Smooth muscle cell of the brain vasculature (primary cell): ENCODE measurements around the gene PLD4.
"Not testable (repeated sequence)": the region's sequence is repeated elsewhere in the genome, so short reads cannot be mapped to it uniquely, and the experiment has no call there.

Source experiments
- DNase-seq: peaks from one replicate; pipeline ENCODE4 v3.0.0-alpha.2; 2012; ENCODE audit warnings: low read depth, low spot score

The PLD4 gene

DNA sequence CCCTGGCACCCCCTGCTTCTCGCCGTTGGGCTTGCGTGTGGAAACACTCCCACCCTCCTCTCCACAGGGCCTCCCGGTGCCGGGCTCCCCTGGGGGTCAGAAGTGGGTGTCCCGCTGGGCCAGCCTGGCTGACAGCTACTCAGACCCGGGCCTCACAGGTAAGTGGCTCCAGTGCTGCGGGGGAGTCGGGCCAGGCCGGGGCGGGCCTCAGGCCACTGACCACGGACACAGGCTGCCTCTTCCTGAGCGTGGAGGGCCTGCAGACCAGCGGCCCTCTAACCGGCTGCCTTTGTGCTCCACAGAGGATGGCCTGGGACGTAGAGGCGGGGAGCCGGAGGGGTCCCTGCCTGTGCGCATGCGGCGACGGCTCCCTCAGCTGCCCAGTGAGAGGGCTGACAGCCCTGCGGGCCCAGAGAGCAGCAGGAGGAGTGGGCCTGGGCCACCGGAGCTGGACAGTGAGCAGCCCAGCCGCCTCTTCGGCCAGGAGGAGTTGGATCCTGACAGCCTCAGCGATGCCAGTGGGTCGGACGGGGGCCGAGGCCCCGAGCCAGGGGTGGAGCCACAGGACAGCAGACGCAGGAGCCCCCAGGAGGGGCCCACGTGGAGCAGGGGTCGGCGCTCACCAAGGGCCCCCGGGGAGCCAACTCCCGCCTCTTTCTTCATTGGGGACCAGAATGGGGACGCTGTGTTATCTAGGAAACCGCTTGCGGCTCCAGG lies 38.5 kb upstream of the PLD4 start:
- no peak for DNase-seq

DNA sequence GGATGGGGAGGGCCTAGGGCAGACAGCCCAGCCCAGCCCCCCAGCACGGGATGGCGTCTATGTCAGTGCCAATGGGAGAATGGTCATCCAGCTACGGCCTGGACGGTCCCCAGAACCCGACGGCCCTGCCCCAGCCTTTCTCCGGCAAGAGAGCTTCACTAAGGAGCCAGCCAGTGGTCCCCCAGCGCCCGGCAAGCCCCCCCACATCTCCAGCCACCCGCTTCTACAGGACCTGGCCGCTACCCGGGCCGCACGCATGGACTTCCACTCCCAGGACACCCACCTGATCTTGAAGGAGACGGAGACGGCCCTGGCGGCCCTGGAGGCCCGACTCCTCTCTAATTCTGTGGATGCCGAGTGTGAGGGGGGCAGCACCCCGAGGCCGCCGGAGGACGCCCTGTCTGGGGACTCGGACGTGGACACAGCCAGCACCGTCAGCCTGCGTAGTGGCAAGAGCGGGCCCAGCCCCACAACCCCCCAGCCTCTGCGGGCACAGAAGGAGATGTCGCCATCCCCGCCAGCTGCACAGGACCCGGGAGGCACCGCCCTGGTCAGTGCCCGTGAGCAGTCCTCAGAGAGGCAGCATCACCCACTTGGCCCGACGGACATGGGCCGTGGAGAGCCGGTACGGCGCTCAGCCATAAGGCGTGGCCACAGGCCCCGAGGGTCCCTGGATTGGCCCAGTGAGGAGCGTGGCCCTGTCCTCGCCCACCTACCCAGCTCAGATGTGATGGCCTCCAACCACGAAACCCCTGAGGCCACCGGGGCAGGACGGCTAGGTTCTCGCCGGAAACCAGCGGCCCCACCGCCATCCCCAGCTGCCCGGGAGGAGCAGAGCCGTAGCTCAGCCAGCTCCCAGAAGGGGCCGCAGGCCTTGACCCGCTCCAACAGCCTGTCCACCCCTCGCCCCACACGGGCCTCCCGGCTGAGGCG lies 37.7 kb upstream of the PLD4 start:
- no peak for DNase-seq

DNA sequence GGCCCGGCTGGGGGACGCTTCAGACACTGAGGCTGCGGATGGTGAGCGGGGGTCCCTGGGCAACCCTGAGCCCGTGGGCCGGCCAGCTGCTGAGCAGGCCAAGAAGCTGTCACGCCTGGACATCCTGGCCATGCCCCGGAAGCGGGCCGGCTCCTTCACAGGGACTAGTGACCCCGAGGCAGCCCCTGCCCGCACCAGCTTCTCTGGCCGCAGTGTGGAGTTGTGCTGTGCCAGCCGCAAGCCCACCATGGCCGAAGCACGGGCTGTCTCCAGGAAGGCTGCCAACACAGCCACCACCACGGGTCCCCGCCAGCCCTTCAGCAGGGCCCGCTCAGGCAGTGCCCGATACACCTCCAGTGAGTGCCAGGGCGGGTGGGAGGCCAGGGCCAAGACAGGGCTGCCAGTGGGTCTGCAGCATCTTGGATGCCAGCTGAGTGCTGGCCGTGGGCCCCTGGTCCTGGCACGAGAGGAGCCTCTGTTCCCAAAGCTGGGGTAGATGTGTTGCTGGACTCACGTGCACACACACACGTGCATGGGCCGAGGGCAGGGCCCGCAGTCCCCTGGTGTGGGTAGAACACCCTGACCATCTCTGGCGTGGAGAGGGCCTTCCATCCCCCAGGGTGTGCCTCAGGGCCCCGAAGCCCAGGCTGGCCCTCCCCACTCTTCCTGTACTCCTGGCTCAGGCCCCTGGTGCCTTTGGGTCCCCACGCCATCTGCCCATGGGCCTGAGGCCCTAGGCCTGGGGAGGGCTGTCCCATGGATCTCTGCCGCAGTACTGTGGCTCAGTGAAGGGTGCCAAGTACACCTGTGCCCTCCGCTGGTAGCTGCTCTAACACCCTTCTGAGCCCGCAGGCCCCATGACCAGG lies 36.8 kb upstream of the PLD4 start:
- no peak for DNase-seq

DNA sequence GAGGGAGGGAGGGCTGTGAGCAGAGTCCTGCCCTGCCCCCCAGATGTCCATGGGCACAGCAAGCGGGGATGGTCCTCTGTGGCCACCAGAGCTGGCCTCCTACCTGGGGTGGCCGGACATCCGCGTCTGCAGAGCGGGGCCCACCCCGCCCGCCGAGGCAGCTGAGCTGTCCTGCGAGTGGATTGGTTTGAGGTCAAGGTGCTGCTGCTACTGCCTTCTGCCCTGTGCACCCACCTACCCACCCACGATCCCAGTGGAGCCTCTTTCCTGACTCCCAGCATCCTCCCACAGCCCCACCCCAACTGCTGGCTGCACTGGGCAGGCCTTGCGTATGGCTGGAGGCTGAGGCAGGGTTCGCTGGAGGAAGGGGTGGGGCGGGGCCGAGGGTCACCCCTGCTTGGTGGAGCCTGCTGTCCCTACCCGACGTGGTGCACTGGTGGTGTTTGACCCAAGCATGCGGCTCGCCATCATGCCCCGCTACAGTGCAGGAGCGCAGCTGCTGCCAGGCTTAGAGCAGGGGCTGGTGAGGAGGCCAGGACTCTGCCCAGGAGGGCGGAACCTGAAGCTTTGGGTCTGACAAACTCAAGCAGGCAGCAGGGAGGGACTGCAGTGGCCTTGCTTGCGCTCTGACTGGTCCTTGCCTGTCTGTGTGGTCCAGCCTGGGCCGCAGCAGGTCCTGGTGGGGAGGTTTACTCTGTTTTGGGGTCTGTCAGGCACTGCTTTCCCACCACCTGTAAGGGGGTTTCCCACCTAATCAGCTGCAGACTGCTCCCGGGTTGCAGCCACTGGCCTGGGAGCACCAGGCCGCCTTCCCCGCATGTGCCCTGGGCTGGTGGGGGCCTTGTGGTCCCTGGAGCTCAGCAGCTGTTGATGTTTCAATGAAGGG lies 35.9 kb upstream of the PLD4 start:
- DNase-seq, result no peak

DNA sequence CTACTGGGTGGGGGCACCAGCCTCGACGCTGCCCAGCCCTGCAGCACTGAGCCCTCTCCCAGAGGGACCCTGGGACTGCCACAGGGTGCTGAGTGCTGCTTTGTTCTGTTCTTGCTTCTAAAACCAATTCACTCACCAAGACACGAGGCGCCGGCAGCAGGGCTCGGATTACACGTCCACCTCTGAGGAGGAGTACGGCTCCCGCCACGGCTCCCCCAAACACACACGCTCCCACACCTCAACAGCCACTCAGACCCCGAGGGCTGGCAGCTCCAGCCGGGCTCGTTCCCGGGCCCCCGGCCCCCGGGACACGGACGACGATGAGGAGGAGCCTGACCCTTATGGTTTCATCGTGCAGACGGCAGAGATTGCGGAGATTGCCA lies 35.3 kb upstream of the PLD4 start:
- no peak for DNase-seq

DNA sequence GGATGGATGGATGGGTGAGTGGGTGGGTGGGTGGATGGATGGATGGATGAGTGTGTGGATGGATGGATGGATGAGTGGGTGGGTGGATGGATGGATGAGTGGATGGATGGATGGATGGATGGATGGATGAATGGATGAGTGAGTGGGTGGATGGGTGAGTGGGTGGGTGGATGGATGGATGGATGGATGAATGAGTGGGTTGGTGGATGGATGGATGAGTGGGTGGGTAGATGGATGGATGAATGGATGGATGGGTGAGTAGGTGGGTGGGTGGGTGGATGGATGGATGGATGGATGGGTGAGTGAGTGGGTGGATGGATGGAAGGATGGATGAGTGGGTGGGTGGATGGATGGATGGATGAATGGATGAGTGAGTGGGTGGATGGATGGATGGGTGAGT lies 34.4 kb upstream of the PLD4 start:
- DNase-seq, result not testable (repeated sequence)

DNA sequence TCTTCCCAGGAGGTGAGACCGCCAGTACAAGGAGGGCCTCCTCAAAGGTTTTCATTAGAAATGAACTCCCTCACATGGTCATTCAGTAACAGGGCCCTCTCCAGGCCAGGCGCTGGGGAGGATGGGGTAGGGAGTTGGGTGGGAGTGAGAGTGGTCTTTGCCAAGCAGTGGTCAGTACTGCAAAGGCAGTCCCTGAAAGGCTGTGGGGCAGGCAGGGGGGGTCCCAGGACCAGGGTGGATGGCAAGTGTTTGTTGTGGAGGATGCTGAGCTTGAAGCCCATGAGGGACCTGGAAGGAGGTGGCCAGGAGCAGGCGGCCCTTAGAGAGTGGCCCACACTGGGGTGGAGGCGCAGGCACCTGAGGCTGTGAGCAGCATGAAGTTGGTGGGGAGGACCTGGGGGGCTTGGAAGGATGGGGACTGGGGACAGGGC lies 33.5 kb upstream of the PLD4 start:
- DNase-seq, result no peak

DNA sequence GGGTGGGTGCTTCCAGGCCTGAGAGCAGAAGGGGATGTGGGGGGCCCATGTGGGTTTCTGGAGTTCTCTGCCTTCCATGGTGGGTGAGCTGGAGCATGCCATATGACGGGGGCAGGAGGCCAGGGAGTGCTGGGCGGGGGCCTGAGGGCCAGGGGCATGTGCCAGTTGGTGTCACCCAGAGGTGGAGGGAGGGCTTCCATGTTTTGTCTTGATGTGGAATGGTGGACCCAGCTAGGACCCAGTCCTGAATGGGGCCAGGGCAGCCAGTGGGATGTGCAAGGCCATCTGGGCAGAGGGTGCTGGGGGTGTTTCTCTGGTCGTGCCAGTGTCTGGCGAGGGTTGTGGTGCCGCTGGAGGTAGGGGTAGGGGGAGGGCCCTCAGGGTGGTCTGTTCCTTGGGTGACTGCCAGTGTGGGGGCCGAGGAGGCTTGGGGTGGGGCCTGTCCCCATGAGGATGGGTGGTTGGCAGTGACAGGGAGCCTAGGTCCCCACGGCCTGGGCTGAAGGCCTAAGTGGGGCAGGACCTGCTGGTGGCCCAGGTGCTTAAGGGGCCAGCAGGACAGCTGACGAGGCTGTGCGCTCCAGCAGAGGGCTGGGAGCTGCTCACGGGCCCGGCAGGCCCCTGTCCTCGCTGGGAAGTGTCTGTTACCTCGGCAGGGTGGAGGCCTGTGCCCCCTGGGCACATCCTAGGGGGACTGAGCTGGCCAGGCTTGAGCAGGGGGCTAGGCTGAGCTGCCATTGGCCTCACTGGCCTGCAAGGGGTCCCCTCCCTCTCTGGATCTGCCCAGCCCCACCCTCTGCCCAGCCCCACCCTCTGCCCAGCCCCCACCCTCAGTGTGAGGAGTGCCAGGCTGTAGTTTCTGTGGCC lies 32.8 kb upstream of the PLD4 start:
- DNase-seq, result no peak

DNA sequence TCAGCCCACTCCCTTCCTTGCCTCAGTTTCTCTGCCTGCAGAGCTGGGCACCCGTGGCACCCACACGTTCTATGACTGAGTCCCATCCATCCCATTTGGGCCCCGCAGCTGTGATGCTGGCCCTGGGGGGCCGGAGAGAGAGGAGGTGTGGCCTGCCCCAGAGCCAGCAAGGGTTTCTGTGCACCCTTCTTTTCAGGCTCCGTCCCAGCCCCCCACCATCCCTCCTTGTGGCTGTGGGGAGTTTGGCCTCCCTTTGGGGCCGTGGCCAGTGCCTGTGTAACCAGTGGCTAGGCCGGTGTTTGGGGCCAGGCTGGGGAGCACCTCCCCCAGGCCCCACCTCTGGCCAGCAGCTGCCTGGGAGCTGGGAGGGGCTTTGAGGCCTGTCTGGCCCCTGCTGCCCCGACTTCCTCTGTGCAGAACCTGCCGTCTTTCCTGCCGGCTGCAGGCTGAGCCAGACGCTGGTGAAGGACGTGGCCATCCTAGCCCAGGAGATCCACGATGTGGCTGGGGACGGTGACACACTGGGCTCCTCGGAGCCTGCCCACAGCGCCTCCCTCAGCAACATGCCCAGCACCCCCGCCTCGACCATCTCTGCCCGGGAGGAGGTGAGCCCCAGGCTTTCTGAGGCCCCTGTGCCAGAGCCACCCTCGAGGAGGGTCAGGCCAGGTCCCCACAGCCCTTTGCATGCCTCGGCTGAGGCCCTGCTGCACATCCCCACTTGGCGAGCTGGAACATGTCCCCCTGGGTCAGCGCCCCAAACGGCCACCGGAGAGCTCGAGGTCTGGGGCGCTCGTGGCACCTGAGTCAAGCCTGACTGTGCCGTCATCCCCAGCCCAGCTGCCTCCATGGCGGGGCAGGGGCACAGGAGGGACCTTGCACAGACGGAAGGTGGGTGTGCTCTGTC lies 31.9 kb upstream of the PLD4 start:
- DNase-seq, result no peak

DNA sequence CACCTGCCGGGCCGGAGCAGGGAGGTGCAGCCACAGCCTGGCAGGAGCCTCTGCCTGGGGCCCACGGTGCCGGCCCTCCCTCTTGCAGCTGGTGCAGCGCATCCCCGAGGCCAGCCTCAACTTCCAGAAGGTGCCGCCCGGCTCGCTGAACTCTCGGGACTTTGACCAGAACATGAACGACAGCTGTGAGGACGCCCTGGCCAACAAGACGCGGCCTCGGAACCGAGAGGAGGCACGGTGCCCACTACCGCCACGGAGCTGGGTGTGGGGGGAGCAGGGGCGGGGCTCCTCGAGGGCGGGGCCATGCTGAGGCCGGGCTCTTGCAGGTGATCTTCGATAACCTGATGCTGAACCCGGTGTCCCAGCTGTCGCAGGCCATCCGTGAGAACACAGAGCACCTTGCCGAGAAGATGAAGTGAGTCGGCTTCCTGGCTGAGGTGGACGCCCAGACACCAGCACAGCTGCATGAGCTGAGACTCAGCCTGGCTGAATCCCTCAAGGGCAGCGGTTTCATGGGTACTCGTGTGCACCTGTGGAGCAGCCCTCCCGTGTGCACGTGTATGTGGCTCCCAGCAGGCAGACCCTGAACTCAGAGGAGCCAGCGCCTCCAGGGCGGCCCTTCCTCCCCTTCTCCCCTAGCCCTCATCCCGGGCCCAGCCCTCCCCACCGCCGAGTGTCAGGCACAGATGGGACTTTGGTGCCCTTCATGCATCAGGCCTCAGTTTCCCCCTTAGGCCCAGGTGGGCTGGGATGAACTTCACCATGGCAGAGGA lies 31.1 kb upstream of the PLD4 start:
- no peak for DNase-seq

DNA sequence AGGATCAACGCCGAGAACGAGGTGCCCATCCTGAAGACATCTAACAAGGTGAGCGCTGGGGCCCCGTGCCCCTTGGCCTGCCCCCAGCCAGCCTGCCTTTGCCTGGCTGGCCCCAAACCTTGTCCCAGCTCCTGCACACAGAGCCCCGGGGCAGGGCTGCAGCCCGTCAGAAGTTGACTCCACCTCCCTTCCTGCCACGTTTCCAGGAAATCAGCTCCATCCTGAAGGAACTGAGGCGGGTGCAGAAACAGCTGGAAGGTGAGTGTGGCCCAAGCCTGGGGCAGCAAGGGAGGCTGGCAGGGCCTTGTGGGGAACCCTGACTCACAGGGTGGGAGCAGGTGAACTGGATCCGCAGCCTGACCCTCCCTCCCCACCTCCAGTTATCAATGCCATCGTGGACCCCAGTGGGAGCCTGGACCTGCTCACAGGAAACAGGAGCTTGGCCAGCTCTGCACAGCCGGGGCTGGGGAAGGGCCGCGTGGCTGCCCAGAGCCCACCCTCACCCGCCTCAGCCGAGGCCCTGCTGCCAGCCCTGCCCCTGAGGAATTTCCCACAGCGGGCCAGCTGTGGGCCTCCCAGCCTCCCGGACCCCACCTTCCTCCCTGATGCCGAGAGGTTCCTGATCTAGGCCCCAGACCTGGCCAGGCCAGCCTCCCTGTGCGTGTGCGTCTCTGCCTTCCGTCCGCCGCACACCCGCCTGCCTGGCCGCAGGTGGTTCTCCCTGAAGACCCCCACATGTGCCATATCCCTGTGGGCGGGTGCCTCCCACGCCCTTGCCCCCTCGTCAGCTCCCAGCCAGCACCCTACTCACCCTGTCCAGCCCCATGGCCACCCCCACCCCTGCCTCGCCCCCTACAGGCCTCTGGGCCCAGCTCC lies 30.1 kb upstream of the PLD4 start:
- no peak for DNase-seq

DNA sequence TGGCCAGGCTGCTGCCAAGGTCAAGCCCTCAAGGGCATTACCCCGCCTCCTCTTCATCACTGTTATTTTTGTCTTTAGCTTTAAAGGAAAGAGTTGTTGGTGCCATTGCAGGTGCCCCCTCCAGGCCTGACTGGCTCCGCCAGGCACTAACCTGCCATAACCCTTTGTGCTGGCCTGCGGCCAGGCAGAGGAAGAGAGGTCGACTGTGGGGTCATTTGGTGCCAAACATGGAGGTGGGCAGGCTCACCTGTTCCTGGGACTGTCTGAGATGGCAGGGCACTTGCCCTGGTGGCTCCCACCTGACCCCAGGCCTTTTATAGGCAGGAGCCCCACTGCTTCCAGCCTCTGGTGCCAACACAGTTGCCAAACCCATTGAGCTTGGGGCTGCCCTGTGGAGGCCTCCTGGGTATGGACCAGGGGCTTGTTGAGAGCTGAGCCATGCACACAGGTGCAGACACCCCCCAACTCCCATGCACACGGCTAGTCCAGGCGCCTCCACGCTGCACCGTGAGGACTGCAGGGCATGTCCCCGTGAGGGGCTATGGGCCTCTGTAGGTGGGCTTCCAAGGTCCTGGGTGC lies 29.4 kb upstream of the PLD4 start:
- no peak for DNase-seq

DNA sequence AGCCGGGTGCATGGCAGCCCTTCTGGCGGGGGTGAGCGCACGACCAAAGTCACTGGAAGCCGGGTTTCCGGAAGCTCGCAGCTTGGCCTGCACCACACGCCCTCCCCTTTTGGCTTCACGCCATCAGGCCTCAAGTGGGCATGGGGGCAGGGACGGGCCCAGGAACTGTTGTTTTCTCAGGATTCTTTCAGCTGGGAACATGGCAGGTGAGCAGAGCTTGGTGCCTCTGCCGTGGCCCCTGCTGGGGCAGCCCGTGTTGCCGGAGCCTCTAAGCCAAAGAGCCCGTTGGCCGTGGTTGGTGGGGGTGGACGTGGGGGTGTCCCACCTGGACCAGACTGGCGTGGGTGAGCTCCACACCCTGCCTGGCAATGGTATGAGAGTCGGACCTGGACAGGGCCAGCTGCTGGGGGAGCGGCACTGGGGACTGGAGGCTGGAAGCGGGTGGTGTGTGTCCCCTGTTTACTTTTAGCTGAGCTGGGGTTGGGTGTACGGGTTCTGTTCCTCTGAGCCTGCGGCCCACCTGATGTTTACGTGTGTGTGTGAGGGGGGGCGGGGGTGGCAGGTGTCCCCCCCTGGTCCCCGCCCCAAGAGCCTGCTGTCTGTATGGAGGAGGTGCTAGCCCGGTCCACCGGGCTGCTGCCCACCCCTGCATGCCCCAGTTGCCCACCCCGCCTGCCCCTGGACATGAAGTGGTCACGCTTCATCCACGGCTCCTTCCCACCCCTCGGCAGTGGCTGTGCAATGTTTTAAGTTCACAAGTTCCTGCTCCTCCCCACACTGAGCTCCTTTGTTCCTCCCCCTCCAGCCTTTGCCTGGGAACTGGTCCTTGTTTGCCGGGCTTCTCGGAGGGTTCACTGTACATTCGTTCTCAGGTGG lies 28.7 kb upstream of the PLD4 start:
- no peak for DNase-seq

DNA sequence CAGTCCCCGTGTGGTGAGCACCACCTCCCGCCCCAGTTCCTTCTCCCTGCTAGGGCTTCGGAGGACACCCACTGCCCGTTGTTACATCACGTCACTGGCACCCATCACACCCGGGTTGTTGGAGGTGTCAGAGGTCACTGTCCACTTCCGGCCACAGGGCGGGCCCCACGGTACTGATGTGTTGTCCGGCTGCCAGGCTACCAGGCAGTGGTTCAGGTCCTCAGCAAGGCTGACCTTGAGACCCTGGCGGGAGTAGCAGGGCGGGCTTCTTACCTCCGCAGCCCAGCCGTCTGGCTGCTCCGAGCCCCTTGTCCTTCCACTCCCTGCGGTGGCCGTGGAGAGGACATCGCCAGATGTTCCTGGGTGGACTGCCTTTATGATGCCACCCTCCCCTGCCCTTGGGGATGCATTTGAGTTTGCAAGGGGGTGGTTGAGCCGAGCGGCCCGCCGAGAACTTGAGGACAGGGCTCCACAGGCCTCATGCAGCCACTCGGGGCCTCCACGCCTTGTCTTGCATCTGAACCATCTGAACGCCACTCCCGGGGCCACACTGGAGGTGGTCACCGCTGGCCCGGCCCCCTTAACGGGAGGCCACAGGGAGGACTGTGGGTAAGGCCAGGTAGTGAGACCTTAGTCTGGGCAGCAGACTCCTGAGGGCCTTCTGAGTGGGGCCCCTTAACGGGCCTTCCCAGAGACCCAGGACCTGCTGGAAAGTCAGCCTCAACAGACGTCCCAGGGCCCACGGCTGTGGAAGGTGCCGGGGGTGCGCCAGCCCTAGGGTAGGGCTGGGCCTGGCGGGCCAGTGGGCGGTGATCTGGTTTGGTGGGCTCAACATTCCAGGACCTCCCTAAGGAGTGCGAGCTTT lies 27.1 kb upstream of the PLD4 start:
- no peak for DNase-seq

DNA sequence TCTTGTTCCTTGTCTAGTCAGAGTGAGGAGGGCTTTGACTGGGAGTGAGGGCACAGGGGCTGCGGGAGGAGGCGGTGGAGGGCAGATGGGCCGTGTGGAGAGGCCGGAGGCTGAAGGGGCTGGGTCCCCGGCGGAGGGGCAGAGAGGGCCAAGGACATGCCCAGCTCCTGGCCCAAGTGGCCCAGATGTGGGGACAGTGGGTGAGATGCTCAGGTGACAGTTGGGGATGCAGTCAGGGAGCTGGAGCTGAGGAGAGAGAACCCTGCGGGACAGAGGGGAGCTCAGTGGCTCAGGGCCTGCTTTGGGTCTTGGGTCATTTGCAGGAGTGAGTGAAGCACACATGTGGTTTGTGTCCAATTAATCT lies 26.5 kb upstream of the PLD4 start:
- DNase-seq, result no peak
